Activated naive CD8-positive, alpha-beta T cell treated with anti-CD3 and anti-CD28 coated beads, Interleukin-2, amount 50 U/mL, for 24 hours (primary cell): ENCODE data around the gene HINT3.
"Not testable (repeated sequence)": the region's sequence is repeated elsewhere in the genome, so short reads cannot be mapped to it uniquely, and the experiment has no call there.

ENCODE experiments used
- ATAC-seq: fragments of 150-1000 bp; cut with Tn5 transposase; one replicate; pipeline ENCODE4 v1.10.0; 2021
- DNase-seq: peaks from one replicate; pipeline ENCODE4 v3.0.0; 2021
- H3K27ac Mint-ChIP-seq: one replicate; pipeline ENCODE4 v1.8.0; 2021; ENCODE audit warnings: mild to moderate bottlenecking, mixed read lengths
- H3K27me3 Mint-ChIP-seq: one replicate; pipeline ENCODE4 v1.8.0; 2021; ENCODE audit warnings: mixed read lengths
- H3K36me3 Mint-ChIP-seq: one replicate; pipeline ENCODE4 v1.8.0; 2021; ENCODE audit warnings: low read depth, mixed read lengths
- H3K4me1 Mint-ChIP-seq: one replicate; pipeline ENCODE4 v1.8.0; 2021; ENCODE audit warnings: mixed read lengths
- H3K4me3 Mint-ChIP-seq: one replicate; pipeline ENCODE4 v1.8.0; 2021; ENCODE audit warnings: mild to moderate bottlenecking, moderate library complexity, mixed read lengths
- H3K9me3 Mint-ChIP-seq: one replicate; pipeline ENCODE4 v1.8.0; 2021; ENCODE audit warnings: mixed read lengths

Gene HINT3

DNA sequence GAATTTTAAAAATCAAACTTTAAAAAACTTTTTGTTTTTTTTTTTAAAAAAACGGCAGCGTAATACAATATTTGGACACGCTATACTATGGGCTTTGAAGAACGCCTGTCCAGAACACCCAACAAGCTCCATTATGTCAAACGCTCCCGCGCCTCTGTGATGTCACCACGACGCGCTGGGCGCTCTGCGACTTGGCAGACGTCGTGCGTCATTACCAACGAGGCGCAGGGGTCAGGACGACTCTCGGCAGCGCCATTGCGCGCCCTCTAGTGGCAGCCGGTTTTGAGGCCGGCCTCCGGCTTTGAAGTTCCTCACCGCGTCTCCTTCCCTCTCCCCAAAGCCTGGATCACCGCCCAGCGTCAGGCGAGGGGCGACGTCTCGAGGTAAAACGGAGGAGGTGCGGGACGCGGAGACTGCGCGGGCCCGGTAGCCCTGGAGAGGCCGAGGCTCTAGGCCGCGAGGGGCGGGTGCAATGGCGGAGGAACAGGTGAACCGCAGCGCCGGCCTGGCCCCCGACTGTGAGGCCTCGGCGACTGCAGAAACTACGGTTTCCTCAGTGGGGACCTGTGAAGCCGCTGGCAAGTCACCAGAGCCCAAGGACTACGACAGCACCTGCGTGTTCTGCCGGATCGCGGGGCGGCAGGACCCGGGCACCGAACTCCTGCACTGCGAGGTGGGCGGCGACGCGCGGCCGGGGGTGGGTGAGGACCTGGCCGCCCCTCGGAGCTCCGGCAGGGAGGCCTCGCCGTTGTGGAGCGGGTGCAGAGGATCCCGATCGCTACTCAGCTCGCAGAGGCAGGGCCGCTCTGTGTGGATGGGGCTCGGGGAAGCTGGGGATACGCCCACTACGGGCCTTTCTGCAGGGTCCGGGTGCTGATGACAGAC is at the start of gene HINT3:
Gene HINT3 (plus strand): TSS at position 265 of the 885 bp plus-strand sequence. CDS start 208 bp downstream, at position 473.
- Mint-ChIP-seq H3K9me3 (no peaks in the 10 kb centered on the region), H3K27ac (no peak within 1 kb of the TSS), H3K4me3 (no peak within 1 kb of the TSS), H3K27me3 (peaks cover 6% of the 10 kb centered on the region), H3K4me1 (peaks cover 10% of the 10 kb centered on the region), H3K36me3 (no peaks in the 10 kb centered on the region)
- peak; percentile 100 for DNase-seq
- ATAC-seq, result peak; percentile 92

DNA sequence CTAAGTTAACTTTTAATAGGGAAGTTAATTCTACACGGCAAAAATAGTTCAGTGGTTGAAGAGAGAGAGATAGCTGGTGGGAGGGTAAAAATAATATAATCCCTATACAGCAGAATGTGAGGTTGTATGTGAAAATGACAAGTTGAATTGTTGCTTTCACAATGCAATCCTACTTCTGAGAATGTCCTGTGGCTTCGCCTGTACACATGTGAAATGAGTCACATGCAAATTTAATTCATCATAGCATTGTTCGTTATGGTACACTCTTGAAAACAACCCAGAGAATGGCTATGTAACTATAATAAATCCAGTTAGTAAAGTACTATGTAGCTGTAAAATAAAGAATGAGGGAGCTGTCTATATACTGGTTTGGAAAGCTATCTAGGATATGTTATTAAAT is 46.0 kb upstream of the HINT3 start:
- H3K4me3 Mint-ChIP-seq, result no peak overlapping the region
- no peaks in the 10 kb centered on the region for H3K27me3 Mint-ChIP-seq
- H3K27ac Mint-ChIP-seq, result peak overlapping the region; percentile 66
- H3K36me3 Mint-ChIP-seq, result peaks cover 14% of the 10 kb centered on the region
- no peaks in the 10 kb centered on the region for H3K9me3 Mint-ChIP-seq
- H3K4me1 Mint-ChIP-seq, result peaks cover 25% of the 10 kb centered on the region
- ATAC-seq, result peak; percentile 95
- no peak for DNase-seq

- not testable (repeated sequence) for H3K27ac Mint-ChIP-seq, H3K27me3 Mint-ChIP-seq, ATAC-seq, H3K4me3 Mint-ChIP-seq, H3K9me3 Mint-ChIP-seq, DNase-seq
- Mint-ChIP-seq H3K4me1 (peaks cover 25% of the 10 kb centered on the region), H3K36me3 (peaks cover 17% of the 10 kb centered on the region)
Observed at GRCh38 chr6:125911051-125911451, 45.5 kb upstream of the HINT3 start.

- H3K4me1 Mint-ChIP-seq, result peaks cover 18% of the 10 kb centered on the region
- H3K9me3 Mint-ChIP-seq, ATAC-seq, H3K27ac Mint-ChIP-seq, DNase-seq, H3K4me3 Mint-ChIP-seq, H3K27me3 Mint-ChIP-seq: not testable (repeated sequence)
- H3K36me3 Mint-ChIP-seq, result peaks cover 21% of the 10 kb centered on the region
Observed at GRCh38 chr6:125912430-125912829, 44.1 kb upstream of the HINT3 start.

DNA sequence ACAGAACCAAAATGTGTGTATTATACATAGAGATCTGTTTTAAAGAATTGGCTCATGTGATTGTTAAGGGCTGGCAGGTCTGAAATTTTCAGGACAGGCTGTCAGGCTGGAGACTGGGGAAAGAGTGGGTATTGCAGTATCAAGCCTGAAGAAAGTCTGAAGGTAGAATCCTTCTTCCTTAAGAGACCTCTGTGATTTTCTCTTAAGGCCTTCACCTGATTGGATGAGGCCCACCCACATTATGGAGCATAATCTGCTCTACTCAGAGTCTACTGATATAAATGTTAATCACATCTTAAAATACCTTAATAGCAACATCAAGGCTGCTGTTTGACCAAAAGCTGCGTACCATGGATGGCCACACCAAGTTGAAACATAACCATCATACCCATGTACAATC is 43.4 kb upstream of the HINT3 start:
- Mint-ChIP-seq H3K27ac (no peak overlapping the region), H3K9me3 (no peaks in the 10 kb centered on the region), H3K36me3 (peaks cover 25% of the 10 kb centered on the region), H3K4me1 (peaks cover 25% of the 10 kb centered on the region), H3K27me3 (no peaks in the 10 kb centered on the region), H3K4me3 (no peak overlapping the region)
- ATAC-seq (no peak), DNase-seq (no peak)

DNA sequence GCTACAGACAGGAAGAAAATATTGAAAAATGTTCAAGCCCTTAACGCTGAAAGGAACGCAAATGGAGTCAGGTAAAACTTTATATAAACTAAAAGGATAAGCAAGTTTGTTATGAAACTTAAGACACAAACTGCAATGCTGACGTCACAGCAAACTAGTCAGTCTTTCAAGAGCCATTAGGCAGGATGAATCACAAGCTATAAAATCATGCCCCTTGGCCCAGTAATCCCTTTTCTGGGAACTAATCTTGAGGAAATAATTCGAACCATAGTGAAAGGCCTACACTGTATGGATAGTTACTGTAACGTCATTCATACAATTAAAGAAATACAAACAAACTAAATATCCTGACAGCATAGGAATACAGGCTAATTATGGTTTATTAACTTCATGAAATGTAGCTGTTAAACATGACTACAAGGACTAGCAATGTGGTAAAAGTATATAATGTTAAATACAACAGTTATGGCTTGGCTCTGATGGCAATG is 42.7 kb upstream of the HINT3 start:
- DNase-seq (no peak), ATAC-seq (no peak)
- Mint-ChIP-seq H3K4me3 (no peak overlapping the region), H3K9me3 (no peaks in the 10 kb centered on the region), H3K27ac (no peak overlapping the region), H3K4me1 (peaks cover 33% of the 10 kb centered on the region), H3K27me3 (no peaks in the 10 kb centered on the region), H3K36me3 (peaks cover 25% of the 10 kb centered on the region)

- Mint-ChIP-seq H3K4me3 (peak overlapping the region; percentile 92), H3K27ac (peak overlapping the region; percentile 97), H3K27me3 (no peaks in the 10 kb centered on the region), H3K4me1 (peaks cover 28% of the 10 kb centered on the region), H3K36me3 (peaks cover 50% of the 10 kb centered on the region), H3K9me3 (no peaks in the 10 kb centered on the region)
- ATAC-seq (no peak), DNase-seq (no peak)
Observed at GRCh38 chr6:125918230-125918629, 38.3 kb upstream of the HINT3 start.

GRCh38 chr6:125918681-125919566 is 37.6 kb upstream of the HINT3 start:
- H3K36me3 Mint-ChIP-seq, result peaks cover 57% of the 10 kb centered on the region
- DNase-seq, result peak; percentile 30
- H3K27ac Mint-ChIP-seq, result peak overlapping the region; percentile 97
- H3K27me3 Mint-ChIP-seq, result no peaks in the 10 kb centered on the region
- ATAC-seq, result peak; percentile 98
- H3K4me1 Mint-ChIP-seq, result peaks cover 33% of the 10 kb centered on the region
- peak overlapping the region; percentile 92 for H3K4me3 Mint-ChIP-seq
- H3K9me3 Mint-ChIP-seq, result no peaks in the 10 kb centered on the region

- H3K4me3 Mint-ChIP-seq, result peak overlapping the region; percentile 92
- DNase-seq (no peak), ATAC-seq (no peak)
Observed at GRCh38 chr6:125919618-125920017, 37.0 kb upstream of the HINT3 start.

DNA sequence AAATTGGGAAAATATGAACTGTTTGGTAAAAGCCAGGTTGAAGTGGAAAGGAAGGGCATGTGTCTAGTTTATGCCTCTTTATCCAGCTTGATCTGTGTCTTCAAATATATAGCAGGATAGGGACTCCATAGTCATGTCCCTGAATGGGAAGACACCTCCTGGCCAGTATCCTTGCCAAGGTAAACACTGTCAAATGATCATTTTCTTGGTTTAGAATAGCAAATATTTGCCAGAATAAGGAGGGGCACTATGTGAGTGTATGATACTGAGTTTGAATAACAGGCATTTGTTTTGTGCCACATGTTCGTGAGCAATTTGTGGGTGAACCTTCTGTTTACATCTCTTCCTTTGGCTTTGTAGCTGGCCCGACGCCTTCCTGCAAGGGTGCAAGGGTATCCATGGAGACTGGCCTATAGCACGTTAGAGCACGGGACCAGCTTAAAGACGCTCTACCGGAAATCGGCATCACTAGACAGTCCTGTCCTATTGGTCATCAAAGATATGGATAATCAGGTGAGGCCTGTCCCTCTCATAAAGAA is 34.2 kb upstream of the HINT3 start:
- no peaks in the 10 kb centered on the region for H3K9me3 Mint-ChIP-seq
- H3K36me3 Mint-ChIP-seq, result peaks cover 60% of the 10 kb centered on the region
- no peaks in the 10 kb centered on the region for H3K27me3 Mint-ChIP-seq
- H3K4me3 Mint-ChIP-seq, result no peak overlapping the region
- peaks cover 38% of the 10 kb centered on the region for H3K4me1 Mint-ChIP-seq
- ATAC-seq (no peak), DNase-seq (no peak)
- peak overlapping the region; percentile 19 for H3K27ac Mint-ChIP-seq

More at GRCh38 chr6:125919618-125920017, 37.0 kb upstream of the HINT3 start:
- Mint-ChIP-seq H3K27me3 (no peaks in the 10 kb centered on the region), H3K4me1 (peaks cover 36% of the 10 kb centered on the region), H3K36me3 (peaks cover 62% of the 10 kb centered on the region), H3K27ac (peak overlapping the region; percentile 97), H3K9me3 (no peaks in the 10 kb centered on the region)

DNA sequence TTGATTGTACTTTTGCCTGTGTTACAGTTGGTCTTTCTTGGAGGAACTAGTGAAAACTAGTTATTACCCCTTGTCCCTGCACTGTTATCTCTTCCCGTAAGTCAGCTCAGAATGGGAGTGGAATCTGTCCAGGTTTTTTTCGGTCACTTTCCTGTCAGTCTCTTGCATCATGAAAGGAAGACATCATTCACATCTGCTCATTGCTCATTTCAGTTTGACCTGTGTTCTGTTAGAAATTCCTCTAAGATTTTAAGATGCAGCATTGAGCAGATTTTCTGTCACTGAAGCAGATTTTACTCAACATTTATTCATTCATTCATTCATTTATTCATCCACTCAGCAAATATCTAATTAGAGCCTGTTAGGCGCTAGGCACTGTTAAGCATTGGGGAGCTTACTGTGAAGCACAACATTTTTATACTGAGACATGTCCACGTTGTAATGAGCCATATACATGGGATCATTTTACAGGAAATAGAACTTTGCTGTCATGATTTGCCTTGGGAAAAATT is 33.1 kb upstream of the HINT3 start:
- no peak overlapping the region for H3K4me3 Mint-ChIP-seq
- DNase-seq (no peak), ATAC-seq (no peak)
- no peak overlapping the region for H3K27ac Mint-ChIP-seq
- peaks cover 64% of the 10 kb centered on the region for H3K36me3 Mint-ChIP-seq
- H3K4me1 Mint-ChIP-seq, result peaks cover 27% of the 10 kb centered on the region
- H3K9me3 Mint-ChIP-seq, result no peaks in the 10 kb centered on the region
- H3K27me3 Mint-ChIP-seq, result no peaks in the 10 kb centered on the region

- Mint-ChIP-seq H3K9me3 (no peaks in the 10 kb centered on the region), H3K4me1 (peaks cover 20% of the 10 kb centered on the region), H3K4me3 (no peak overlapping the region), H3K27me3 (no peaks in the 10 kb centered on the region), H3K36me3 (peaks cover 67% of the 10 kb centered on the region), H3K27ac (no peak overlapping the region)
- no peak for DNase-seq
- no peak for ATAC-seq
Observed at GRCh38 chr6:125924169-125924568, 32.4 kb upstream of the HINT3 start.

GRCh38 chr6:125924697-125925358 is 31.7 kb upstream of the HINT3 start:
- no peak for ATAC-seq
- peaks cover 17% of the 10 kb centered on the region for H3K4me1 Mint-ChIP-seq
- H3K4me3 Mint-ChIP-seq, result no peak overlapping the region
- H3K9me3 Mint-ChIP-seq, result no peaks in the 10 kb centered on the region
- H3K27me3 Mint-ChIP-seq, result no peaks in the 10 kb centered on the region
- peak overlapping the region; percentile 53 for H3K27ac Mint-ChIP-seq
- peaks cover 64% of the 10 kb centered on the region for H3K36me3 Mint-ChIP-seq
- no peak for DNase-seq

DNA sequence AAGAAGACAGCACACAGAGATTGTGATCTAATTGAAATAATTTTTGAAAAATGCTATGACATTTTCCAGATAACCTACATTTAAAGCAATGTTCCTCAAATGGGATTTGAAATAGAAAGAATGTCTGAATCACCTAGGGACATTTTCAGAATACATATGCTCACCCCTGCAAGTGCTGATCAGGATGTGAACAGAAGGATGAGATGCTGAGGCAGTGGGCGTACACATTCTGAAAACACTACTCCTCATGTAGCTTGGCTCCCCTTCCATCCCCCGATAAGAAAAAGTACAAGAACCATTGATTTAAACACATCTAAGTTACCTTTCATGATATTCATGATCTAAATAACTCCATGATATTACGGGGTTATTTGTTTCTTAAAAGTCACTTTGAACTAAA is 29.9 kb upstream of the HINT3 start:
- peaks cover 7% of the 10 kb centered on the region for H3K9me3 Mint-ChIP-seq
- peaks cover 67% of the 10 kb centered on the region for H3K36me3 Mint-ChIP-seq
- H3K4me3 Mint-ChIP-seq, result no peak overlapping the region
- no peak overlapping the region for H3K27ac Mint-ChIP-seq
- peaks cover 19% of the 10 kb centered on the region for H3K4me1 Mint-ChIP-seq
- ATAC-seq (no peak), DNase-seq (no peak)
- H3K27me3 Mint-ChIP-seq, result no peaks in the 10 kb centered on the region
